Vagina (tissue), 2 donors: Measurements from ENCODE around the gene TNRC6B.
"Not testable (repeated sequence)": the region's sequence is repeated elsewhere in the genome, so short reads cannot be mapped to it uniquely, and the experiment has no call there.

Source experiments
- CTCF ChIP-seq, 3 experiments: fragments of 450-650 bp in 2 of 3; fragments of 200-600 bp in 1 of 3; sonication (generic) in 1 of 3; IDR thresholded peaks; one replicate each; pipeline ENCODE4 v1.5.1; 2017 to 2019; ENCODE audit warnings: antibody characterized with exemption in 3 of 3, mild to moderate bottlenecking in 2 of 3, moderate library complexity in 2 of 3
- POLR2A ChIP-seq, 2 donors: fragments of 450-650 bp; IDR thresholded peaks; one replicate each; pipeline ENCODE4 v1.6.1; 2017; ENCODE audit warnings: antibody characterized with exemption in 2 of 2, mild to moderate bottlenecking in 2 of 2, moderate library complexity in 2 of 2

- TF ChIP-seq CTCF, POLR2A (IDR thresholded peaks at IDR 0.05): not testable (repeated sequence)
These were observed 21.0 kb upstream of the TNRC6B start for GRCh38 chr22:40156682-40157081.
